ENCODE data around the gene FHIT.
"Not testable (repeated sequence)": the region's sequence is repeated elsewhere in the genome, so short reads cannot be mapped to it uniquely, and the experiment has no call there.

Gene FHIT

DNA sequence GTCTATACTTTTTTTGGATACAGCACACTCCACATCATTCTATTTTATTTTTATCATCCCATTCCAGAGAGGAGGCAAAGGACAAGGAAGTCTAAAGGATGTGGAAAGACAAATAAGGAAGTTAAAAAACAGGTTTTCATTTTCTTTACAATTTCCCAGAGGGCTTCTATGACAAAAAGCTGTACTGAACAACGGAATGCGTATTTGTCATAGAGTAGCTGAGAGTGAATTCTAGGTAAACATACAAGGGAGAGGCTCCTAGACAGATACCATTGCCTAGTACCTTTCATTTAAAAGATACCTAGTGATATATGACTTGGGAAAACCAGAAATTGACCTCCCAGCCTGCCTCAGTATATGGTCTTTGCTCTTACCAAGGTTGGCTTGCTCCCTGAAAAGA, 341.7 kb downstream of the FHIT start:
- TF ChIP-seq, protein P1, sequence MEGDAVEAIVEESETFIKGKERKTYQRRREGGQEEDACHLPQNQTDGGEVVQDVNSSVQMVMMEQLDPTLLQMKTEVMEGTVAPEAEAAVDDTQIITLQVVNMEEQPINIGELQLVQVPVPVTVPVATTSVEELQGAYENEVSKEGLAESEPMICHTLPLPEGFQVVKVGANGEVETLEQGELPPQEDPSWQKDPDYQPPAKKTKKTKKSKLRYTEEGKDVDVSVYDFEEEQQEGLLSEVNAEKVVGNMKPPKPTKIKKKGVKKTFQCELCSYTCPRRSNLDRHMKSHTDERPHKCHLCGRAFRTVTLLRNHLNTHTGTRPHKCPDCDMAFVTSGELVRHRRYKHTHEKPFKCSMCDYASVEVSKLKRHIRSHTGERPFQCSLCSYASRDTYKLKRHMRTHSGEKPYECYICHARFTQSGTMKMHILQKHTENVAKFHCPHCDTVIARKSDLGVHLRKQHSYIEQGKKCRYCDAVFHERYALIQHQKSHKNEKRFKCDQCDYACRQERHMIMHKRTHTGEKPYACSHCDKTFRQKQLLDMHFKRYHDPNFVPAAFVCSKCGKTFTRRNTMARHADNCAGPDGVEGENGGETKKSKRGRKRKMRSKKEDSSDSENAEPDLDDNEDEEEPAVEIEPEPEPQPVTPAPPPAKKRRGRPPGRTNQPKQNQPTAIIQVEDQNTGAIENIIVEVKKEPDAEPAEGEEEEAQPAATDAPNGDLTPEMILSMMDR (IDR thresholded peaks at IDR 0.05; ENCODE audit: low read depth, low read length), result no peak

GRCh38 chr3:60906283-60906682, 345.0 kb downstream of the FHIT start:
- no peak overlapping the region for H3K4me3 ChIP-seq (ENCODE audit: low read depth, low read length)
- TF ChIP-seq, protein P1 (IDR thresholded peaks at IDR 0.05; ENCODE audit: low read depth, low read length), result no peak

More for the DNA sequence above, 341.7 kb downstream of the FHIT start:
- no peak overlapping the region for H3K4me3 ChIP-seq (ENCODE audit: low read depth, low read length)

DNA sequence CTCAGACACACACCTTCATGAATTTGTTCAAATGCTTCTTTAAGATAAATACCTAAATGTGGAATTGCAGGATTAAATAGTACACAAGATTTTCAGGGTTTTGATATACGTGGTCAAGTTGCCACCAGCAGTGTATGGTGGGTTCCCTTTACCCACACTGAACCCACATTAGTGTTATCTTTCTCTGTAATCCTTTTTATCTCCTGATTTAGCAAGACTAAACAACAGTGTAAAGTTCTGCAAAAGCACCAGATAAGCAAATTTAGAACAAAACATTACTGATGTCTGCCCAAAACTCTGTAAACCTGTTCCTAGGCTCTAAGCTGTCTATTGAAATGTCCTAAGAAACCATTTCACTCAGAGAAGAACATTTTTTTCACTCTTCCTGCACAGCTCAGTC, 352.9 kb downstream of the FHIT start:
- no peak overlapping the region for H3K4me3 ChIP-seq (ENCODE audit: low read depth, low read length)
- TF ChIP-seq, protein P1 (IDR thresholded peaks at IDR 0.05; ENCODE audit: low read depth, low read length), result no peak

GRCh38 chr3:60893946-60894345, 357.3 kb downstream of the FHIT start:
- no peak overlapping the region for H3K4me3 ChIP-seq (ENCODE audit: low read depth, low read length)
- TF ChIP-seq, protein P1 (IDR thresholded peaks at IDR 0.05; ENCODE audit: low read depth, low read length), result no peak

- TF ChIP-seq, protein P1 (IDR thresholded peaks at IDR 0.05; ENCODE audit: low read depth, low read length), result no peak
- no peak overlapping the region for H3K4me3 ChIP-seq (ENCODE audit: low read depth, low read length)
Measured at GRCh38 chr3:60890226-60890625, 361.0 kb downstream of the FHIT start.

- H3K4me3 ChIP-seq (ENCODE audit: low read depth, low read length), result not testable (repeated sequence)
Measured at GRCh38 chr3:60888952-60889351, 362.3 kb downstream of the FHIT start.

DNA sequence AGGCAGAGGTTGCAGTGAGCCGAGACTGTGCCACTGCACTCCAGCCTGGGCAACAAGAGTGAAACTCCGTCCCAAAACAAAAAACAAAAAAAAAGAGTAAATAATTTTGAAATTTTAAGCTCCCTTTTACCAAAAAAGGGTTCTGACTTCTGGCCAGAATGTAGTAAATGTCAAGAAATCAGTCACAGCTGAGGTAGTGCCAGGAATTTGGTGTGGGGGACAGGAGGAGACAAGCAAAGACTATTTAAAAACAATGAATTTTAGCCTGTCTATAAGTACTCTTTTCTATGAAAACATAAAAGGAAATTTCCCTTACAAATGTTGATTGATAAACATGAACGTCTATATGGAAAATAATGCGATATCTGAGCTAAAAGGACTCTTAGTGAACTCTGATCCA, 363.7 kb downstream of the FHIT start:
- no peak overlapping the region for H3K4me3 ChIP-seq (ENCODE audit: low read depth, low read length)
- TF ChIP-seq, protein P1 (IDR thresholded peaks at IDR 0.05; ENCODE audit: low read depth, low read length), result no peak

- TF ChIP-seq, protein P1 (IDR thresholded peaks at IDR 0.05; ENCODE audit: low read depth, low read length), result no peak
- no peak overlapping the region for H3K4me3 ChIP-seq (ENCODE audit: low read depth, low read length)
Measured at GRCh38 chr3:60886518-60886917, 364.7 kb downstream of the FHIT start.
